Measurements from ENCODE around the gene GSDME.

DNA sequence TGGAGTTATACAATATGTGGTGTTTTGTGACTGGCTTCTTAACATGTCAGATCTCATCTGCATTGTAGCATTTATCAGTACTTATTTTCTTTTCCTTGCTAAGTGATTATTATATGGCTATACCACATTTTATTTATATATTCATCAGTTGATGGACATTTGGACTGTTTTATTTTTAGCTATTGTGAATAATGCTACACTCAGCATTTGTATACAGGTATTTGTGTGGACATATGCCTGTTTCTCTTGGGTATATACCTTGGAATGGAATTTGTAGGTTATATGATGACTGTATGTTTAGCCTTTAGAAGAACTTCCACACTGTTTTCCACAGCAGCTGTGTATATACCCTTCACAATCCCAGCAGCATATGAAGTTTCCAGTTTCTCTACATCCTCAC is 86.5 kb downstream of the GSDME start:
- TF ChIP-seq, protein P1, sequence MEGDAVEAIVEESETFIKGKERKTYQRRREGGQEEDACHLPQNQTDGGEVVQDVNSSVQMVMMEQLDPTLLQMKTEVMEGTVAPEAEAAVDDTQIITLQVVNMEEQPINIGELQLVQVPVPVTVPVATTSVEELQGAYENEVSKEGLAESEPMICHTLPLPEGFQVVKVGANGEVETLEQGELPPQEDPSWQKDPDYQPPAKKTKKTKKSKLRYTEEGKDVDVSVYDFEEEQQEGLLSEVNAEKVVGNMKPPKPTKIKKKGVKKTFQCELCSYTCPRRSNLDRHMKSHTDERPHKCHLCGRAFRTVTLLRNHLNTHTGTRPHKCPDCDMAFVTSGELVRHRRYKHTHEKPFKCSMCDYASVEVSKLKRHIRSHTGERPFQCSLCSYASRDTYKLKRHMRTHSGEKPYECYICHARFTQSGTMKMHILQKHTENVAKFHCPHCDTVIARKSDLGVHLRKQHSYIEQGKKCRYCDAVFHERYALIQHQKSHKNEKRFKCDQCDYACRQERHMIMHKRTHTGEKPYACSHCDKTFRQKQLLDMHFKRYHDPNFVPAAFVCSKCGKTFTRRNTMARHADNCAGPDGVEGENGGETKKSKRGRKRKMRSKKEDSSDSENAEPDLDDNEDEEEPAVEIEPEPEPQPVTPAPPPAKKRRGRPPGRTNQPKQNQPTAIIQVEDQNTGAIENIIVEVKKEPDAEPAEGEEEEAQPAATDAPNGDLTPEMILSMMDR (IDR thresholded peaks at IDR 0.05 in 4 of 5, conservative IDR thresholded peaks at IDR 0.05 in 1 of 5) = no peak
- no peak for TF ChIP-seq POLR2A (IDR thresholded peaks at IDR 0.05)
